Stimulated activated CD8-positive, alpha-beta memory T cell treated with anti-CD3 and anti-CD28 coated beads, Interleukin-12 subunit alpha, Interleukin-12 subunit beta, amount 100 ng/mL, for 24 hours (primary cell): ENCODE data around the gene SLC25A48.

Experiments
- DNase-seq: peaks from one replicate; pipeline ENCODE4 v3.0.0-alpha.2; 2020; ENCODE audit errors: extremely low read depth

Gene SLC25A48

DNA sequence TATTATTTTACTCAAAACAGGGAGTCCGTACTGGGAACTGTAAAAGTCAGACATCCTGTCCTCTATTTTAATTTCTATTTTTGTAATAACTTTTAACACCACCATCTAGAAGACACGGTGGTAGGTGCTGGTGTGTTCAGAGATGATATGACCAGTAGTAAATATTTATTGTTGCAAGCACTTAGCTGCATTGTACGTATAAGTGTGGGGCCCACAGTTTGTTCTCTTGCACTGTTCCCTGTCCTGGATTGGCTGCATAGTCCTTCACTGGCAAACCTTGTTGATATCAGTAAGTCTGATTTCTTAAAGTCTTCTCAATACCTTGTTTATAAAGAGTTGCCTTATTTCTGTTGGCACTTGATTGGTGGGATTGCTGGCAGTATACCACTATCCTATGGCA lies 85.7 kb downstream of the SLC25A48 start:
- no peak for DNase-seq

GRCh38 chr5:135921388-135921787 lies 86.9 kb downstream of the SLC25A48 start:
- no peak for DNase-seq

- no peak for DNase-seq
Measured at GRCh38 chr5:135930029-135930948, 95.8 kb downstream of the SLC25A48 start.

- DNase-seq = no peak
Measured at GRCh38 chr5:135930949-135931295, 96.5 kb downstream of the SLC25A48 start.

GRCh38 chr5:135934939-135935338 lies 100.5 kb downstream of the SLC25A48 start:
- DNase-seq = no peak

- DNase-seq = no peak
Measured at GRCh38 chr5:135937245-135937911, 102.9 kb downstream of the SLC25A48 start.
